ENCODE measurements around the gene CREB3L2.
"Not testable (repeated sequence)": the region's sequence is repeated elsewhere in the genome, so short reads cannot be mapped to it uniquely, and the experiment has no call there.

CREB3L2 gene

DNA sequence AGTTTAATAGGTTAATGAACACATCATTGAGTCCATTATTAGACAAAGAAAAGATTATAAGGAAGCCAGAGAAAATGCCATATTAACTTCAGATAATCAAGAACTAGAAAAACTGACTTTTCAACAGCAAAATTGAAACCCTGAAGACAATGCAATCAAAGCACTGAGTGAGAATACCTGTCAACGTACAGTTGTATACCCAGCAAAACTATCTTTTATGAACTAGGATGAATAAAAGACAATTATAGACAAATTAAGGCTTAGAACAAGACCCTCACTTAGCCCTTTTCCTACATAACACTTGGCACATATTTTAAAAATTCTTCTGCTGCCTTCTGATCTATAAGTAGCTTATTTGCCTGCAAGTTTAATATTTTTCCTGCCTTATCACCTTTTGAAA, 136.1 kb downstream of the CREB3L2 start:
- no peak for DNase-seq

GRCh38 chr7:137862964-137863363, 138.9 kb downstream of the CREB3L2 start:
- DNase-seq: no peak

DNA sequence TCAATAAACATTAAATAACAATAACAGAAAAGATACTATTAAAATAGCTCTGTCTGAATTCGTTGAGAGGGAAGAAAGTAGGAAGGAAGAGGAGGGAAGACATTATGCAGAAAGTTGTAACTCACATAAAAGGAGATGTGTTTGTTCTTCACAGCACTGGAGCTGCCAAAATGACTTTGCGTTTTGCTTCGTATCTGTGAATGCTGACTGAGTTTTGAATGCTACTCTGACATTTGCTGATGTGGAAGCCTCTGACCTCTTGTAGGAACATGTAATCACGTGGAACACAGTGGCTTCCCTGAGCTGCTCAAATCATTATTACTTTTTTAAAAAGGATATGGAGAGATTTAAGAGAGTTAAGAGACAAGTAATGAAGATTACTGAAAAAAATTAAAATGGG, 139.5 kb downstream of the CREB3L2 start:
- DNase-seq: no peak

GRCh38 chr7:137860542-137860941, 141.3 kb downstream of the CREB3L2 start:
- no peak for DNase-seq

GRCh38 chr7:137853053-137853452, 148.8 kb downstream of the CREB3L2 start:
- no peak for DNase-seq

DNA sequence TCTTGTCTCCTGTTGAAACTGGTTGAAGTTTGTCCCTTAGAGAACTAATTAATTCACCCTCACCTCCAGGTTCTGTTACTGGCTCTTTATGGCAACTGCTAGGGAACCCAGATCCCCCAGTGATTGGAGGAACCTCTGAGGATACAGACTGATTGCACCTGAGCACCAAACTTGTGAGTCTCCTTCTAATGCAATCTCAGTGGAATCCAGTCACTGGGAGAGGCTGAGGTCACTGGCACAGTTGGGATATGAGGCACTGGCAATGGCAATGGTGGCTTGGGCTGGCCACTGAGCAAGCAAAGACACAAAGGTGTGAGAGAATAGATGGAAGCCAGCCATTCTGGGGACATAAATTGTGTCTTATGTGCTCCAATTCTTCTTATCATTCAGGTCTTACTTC, 149.8 kb downstream of the CREB3L2 start:
- DNase-seq: no peak

- no peak for DNase-seq
Measured at GRCh38 chr7:137850972-137851945, 150.6 kb downstream of the CREB3L2 start.

DNA sequence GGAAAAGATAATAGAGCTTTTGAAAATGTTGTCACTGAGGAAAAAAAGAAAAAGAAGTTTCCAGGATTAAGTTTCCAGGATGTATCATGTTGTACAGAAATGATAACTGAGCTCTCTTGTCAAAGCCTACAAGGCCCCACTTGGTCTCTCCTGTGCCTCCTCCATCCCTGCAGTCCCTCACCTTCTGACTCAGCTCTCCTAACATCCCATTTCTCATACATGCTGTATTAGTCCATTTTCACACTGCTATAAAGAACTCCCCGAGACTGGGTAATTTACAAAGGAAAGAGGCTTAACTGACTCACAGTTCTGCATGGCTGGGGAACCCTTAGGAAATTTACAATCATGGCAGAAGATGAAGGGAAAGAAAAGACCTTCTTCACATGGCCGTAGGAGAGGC, 151.3 kb downstream of the CREB3L2 start:
- DNase-seq: no peak

DNA sequence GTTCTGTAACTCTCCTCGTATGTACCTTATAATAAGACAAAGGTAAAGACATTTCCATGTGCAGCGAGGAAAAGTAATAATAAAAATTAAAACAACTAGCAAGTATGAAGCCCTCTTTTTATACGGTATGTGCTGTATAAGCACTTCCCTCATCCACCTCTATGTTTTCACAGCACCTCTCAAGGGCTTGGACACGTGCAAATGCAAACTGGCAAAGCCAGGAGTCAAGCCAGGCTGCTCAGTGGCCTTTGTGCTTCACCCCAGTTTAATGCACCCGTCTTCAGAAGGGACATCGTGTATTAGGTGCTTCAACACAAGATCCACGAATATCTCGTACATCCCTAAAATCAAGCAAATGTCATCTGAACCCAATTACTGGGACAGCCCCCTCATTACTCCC, 153.8 kb downstream of the CREB3L2 start:
- DNase-seq: no peak

- no peak for DNase-seq
Measured at GRCh38 chr7:137847568-137848050, 154.3 kb downstream of the CREB3L2 start.

- peak; percentile 86 for DNase-seq
Measured at GRCh38 chr7:137846827-137847567, 154.9 kb downstream of the CREB3L2 start, which contains the start of gene DGKI. DGKI (minus strand) TSS chr7:137846974.

- no peak for DNase-seq
Measured at GRCh38 chr7:137846549-137846826, 155.4 kb downstream of the CREB3L2 start.

- DNase-seq: no peak
Measured at GRCh38 chr7:137844677-137845425, 157.0 kb downstream of the CREB3L2 start.

DNA sequence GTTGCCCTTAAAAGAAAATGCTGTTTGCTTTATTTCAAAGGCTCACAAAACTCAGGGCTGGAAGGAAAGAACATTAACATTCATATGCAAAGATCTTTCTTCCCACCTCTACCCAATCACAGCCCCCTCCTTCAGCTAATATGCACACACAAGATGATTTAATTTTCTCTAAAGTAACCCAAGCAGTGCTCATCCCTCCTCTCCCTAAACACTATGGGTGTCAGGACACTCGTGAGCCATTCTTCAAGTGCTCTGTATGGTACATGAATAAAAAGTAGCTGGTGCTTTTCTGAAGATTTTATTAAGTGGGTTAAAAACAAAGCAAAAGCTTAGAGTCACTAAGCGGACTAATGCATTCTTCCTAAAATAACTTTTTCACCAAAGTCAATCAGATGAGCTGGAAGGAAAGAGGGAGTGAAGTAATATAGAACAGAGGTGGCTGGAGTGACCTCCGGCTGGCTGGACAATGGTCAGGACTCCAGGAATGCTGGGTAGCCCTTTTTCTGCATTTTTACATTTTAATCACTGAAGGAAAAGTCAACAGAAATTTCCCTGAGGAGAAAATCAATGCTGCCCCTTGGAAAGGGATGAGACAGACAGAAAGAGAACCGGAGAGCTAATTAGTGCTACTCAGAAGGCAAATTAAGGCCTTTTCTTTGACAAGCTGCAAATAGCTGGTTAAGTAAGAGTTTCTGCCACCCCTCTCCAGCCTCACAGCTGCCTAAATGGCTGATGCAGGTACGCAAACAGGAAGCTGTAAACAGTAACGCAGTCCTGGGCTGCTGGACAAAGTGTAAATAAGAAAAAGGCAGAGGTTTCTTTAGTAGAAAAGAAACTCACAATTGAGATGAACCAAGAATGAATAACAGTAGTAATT, 161.7 kb downstream of the CREB3L2 start:
- peak; percentile 26 for DNase-seq

DNA sequence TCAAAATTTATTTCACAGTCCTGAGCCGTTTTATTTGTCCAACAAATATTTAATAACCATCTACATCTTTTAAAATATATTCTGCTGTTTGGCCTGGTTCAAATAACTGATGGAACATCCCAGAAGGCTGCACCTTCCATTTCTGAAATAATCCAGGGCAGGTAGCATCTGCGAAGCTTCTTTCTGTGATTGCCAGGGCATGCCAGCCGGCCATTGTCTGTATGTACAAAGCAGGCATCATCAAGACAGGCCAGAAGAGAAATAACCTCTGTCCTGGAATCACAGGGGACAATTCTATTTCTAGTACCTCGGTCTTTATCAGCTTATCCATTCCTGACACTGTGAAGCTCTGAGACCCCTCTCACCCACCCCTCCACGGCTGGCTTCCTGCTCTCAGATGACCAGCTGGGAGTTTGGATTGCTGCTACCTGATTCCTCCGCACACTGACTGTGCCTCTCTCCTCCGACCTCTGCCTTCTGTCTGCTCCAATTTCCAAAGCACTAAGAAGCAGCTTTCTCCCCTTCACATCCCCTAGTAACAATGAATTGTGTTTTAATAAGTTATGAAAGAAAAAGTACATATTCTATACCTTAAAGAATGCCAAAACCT, 163.1 kb downstream of the CREB3L2 start:
- peak; percentile 17 for DNase-seq

DNA sequence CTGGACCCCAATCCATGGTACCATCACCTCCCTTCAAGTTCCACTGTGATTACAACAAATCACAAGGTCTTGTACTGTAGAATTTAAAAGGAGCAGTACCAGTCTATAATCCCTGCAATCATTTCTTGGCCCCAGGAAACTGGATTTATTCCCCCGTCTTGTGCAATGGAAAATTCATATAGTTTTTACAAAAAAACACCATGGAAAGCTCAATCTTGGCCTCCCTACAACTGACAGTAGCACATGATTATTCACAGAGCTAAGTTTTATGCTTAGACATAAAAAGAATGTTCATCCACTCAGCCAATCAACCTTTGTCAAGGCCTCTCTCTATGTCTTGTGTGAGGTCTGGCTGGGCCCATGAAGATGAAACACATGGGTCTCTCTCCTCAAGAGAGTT, 165.3 kb downstream of the CREB3L2 start:
- no peak for DNase-seq

DNA sequence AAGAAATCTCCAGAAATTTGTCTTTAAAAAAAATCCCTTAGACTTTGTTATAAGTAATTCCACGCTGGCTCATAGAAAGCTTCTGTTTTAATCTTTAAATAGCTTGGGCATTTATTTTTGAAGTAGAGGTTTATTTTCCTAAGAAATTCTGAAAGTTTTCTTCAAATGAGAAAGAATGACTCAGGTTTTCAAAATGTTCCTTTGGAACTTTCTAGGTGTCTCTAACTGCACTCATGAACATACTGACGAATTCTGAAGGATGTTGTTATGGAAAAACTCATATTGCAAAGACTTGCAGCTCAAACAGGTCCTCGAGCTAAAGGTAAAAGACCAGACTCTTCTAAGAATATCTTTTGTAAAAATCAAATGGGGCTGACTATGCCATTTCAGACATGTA, 165.8 kb downstream of the CREB3L2 start:
- DNase-seq: no peak

DNA sequence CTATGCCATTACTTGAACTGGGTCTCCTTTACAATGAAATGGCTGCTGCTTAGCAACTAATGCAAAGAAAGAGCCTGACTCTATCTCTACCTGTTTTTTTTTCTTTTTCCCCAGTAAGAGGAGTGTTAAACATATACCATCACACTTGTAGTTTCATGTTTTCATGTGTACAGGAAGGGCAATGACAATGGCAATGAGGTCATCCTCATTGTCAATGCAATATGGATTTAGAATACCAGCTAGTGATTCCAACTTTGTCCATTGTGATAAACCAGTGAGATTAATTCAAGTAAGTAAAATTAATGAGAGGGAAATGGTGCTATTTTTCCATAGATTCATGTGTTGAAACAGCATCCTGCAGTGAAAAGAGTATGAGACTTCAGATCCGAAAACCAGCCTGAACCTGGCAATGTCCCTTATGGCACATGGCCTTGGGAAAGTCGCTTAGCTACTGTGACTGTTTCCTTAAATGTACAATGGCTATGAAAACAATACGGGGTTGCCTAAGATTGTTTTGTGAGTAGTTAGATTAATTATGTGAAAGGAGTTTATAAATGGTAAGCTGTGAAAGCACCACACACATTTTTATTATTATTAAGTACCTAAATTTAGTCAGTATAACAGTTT, 166.3 kb downstream of the CREB3L2 start:
- no peak for DNase-seq

DNA sequence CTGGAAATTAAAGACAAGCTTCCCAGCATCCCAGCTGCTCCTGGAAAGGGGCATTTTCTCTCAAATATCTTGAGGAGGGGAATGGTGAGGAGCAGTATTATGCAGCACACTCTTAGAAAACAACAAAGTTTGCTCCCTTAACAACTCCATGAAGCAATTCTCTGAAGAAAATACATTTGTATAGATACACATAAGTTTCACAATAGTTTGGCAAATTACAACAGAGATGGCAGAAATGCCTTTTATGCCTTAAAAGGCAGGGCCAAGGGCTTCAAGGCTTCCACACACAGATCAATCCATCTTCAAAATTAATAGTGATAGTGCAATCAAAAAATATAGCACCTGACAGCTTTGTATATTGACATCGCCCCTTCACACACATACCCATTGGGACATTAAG, 167.3 kb downstream of the CREB3L2 start:
- no peak for DNase-seq

DNA sequence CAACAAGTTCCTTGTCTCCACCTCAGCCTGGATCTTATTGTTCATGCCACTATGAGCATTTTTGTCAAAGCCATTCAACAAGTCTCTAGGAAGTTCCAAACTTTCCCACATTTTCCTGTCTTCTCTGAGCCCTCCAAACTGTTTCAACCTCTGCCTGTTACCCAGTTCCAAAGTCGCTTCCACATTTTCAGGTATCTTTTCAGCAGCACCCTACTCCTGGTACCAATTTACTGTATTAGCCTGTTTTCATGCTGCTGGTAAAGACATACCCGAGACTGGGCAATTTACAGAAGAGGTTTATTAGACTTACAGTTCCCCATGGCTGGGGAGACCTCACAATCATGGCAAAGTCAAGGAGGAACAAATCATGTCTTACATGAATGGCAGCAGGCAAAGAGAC, 168.9 kb downstream of the CREB3L2 start:
- DNase-seq: not testable (repeated sequence)

GRCh38 chr7:137832382-137832781, 169.5 kb downstream of the CREB3L2 start:
- DNase-seq: no peak
